Right lobe of liver (tissue), 4 donors: ENCODE data around the gene DENND1B.

ENCODE experiments used
- POLR2A ChIP-seq: fragments of 450-650 bp; IDR thresholded peaks from one replicate; pipeline ENCODE4 v1.6.1; 2017; ENCODE audit warnings: antibody characterized with exemption, mild to moderate bottlenecking
- TF ChIP-seq, protein P1 (sequence below), 4 donors: fragments of 200-600 bp in 3 of 4; fragments of 450-650 bp in 1 of 4; IDR thresholded peaks; one replicate each; pipeline versions ENCODE4 v1.5.1 to v1.8.0; 2016 to 2022; ENCODE audit warnings: antibody characterized with exemption in 4 of 4, mild to moderate bottlenecking in 2 of 4
- donor health status: DM: no; HTN: no; CAD: no.
- donor health status: DM: no; HTN: no; CAD: no.
- donor health status: DM: no; HTN: yes; CAD: no.

DNA sequence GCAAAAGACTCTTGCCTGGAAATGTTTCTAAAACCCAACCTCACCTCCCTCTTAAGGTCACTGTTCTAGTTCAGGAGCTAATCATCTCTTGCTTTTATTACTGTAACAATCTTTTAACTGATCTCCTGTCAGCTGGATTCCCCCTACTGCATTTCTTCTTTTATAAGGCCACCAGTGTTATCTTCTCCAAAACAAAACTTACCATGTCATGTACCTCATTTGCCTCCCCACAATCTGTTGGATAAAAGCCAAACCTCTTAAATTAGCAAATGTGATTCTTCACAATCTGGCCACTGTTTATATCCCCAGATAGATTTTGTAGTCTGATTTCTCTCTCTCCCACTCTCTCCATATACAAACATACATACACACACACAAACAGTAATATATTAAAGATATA, 143.3 kb downstream of the DENND1B start:
- no peak for TF ChIP-seq POLR2A
- TF ChIP-seq, protein P1, sequence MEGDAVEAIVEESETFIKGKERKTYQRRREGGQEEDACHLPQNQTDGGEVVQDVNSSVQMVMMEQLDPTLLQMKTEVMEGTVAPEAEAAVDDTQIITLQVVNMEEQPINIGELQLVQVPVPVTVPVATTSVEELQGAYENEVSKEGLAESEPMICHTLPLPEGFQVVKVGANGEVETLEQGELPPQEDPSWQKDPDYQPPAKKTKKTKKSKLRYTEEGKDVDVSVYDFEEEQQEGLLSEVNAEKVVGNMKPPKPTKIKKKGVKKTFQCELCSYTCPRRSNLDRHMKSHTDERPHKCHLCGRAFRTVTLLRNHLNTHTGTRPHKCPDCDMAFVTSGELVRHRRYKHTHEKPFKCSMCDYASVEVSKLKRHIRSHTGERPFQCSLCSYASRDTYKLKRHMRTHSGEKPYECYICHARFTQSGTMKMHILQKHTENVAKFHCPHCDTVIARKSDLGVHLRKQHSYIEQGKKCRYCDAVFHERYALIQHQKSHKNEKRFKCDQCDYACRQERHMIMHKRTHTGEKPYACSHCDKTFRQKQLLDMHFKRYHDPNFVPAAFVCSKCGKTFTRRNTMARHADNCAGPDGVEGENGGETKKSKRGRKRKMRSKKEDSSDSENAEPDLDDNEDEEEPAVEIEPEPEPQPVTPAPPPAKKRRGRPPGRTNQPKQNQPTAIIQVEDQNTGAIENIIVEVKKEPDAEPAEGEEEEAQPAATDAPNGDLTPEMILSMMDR (IDR thresholded peaks at IDR 0.05) = no peak
